Measurements from ENCODE around the gene SBF2. TPM values are rescaled to one million over a fixed set of nuclear protein-coding genes. Genes with fewer than 3 reads are reported as not detected.

Gene SBF2
- total and polyA plus RNA-seq, 9 of the 15 experiments (the other 6 are each of a cell fraction or from before 2014, with no cell fraction given): 0.80 to 9.5 (median 5.0) TPM

DNA sequence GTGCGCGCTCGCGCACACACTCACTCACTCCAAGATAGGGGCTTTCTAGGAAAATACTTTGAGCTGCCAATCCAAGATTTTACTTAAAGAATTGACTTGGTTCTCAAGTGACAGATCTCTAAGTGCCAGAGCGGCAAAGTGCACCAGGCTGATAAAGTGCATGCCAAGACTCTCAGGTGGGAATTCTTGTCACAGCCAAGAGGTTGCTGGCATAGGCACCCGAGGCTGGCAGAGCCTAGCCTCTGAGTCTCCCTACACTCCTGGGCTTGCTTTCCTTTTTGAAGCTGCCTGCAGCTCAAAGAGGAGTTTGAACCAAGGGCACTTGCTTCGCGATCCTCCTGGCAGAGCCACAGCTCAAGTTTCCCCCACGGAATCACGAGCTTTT is 8.3 kb upstream of the SBF2 start (continued):
- TF ChIP-seq, protein P1, sequence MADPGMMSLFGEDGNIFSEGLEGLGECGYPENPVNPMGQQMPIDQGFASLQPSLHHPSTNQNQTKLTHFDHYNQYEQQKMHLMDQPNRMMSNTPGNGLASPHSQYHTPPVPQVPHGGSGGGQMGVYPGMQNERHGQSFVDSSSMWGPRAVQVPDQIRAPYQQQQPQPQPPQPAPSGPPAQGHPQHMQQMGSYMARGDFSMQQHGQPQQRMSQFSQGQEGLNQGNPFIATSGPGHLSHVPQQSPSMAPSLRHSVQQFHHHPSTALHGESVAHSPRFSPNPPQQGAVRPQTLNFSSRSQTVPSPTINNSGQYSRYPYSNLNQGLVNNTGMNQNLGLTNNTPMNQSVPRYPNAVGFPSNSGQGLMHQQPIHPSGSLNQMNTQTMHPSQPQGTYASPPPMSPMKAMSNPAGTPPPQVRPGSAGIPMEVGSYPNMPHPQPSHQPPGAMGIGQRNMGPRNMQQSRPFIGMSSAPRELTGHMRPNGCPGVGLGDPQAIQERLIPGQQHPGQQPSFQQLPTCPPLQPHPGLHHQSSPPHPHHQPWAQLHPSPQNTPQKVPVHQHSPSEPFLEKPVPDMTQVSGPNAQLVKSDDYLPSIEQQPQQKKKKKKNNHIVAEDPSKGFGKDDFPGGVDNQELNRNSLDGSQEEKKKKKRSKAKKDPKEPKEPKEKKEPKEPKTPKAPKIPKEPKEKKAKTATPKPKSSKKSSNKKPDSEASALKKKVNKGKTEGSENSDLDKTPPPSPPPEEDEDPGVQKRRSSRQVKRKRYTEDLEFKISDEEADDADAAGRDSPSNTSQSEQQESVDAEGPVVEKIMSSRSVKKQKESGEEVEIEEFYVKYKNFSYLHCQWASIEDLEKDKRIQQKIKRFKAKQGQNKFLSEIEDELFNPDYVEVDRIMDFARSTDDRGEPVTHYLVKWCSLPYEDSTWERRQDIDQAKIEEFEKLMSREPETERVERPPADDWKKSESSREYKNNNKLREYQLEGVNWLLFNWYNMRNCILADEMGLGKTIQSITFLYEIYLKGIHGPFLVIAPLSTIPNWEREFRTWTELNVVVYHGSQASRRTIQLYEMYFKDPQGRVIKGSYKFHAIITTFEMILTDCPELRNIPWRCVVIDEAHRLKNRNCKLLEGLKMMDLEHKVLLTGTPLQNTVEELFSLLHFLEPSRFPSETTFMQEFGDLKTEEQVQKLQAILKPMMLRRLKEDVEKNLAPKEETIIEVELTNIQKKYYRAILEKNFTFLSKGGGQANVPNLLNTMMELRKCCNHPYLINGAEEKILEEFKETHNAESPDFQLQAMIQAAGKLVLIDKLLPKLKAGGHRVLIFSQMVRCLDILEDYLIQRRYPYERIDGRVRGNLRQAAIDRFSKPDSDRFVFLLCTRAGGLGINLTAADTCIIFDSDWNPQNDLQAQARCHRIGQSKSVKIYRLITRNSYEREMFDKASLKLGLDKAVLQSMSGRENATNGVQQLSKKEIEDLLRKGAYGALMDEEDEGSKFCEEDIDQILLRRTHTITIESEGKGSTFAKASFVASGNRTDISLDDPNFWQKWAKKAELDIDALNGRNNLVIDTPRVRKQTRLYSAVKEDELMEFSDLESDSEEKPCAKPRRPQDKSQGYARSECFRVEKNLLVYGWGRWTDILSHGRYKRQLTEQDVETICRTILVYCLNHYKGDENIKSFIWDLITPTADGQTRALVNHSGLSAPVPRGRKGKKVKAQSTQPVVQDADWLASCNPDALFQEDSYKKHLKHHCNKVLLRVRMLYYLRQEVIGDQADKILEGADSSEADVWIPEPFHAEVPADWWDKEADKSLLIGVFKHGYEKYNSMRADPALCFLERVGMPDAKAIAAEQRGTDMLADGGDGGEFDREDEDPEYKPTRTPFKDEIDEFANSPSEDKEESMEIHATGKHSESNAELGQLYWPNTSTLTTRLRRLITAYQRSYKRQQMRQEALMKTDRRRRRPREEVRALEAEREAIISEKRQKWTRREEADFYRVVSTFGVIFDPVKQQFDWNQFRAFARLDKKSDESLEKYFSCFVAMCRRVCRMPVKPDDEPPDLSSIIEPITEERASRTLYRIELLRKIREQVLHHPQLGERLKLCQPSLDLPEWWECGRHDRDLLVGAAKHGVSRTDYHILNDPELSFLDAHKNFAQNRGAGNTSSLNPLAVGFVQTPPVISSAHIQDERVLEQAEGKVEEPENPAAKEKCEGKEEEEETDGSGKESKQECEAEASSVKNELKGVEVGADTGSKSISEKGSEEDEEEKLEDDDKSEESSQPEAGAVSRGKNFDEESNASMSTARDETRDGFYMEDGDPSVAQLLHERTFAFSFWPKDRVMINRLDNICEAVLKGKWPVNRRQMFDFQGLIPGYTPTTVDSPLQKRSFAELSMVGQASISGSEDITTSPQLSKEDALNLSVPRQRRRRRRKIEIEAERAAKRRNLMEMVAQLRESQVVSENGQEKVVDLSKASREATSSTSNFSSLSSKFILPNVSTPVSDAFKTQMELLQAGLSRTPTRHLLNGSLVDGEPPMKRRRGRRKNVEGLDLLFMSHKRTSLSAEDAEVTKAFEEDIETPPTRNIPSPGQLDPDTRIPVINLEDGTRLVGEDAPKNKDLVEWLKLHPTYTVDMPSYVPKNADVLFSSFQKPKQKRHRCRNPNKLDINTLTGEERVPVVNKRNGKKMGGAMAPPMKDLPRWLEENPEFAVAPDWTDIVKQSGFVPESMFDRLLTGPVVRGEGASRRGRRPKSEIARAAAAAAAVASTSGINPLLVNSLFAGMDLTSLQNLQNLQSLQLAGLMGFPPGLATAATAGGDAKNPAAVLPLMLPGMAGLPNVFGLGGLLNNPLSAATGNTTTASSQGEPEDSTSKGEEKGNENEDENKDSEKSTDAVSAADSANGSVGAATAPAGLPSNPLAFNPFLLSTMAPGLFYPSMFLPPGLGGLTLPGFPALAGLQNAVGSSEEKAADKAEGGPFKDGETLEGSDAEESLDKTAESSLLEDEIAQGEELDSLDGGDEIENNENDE (IDR thresholded peaks at IDR 0.05; ENCODE audit: low read depth, low read length): no peak
- TF ChIP-seq, protein P2, sequence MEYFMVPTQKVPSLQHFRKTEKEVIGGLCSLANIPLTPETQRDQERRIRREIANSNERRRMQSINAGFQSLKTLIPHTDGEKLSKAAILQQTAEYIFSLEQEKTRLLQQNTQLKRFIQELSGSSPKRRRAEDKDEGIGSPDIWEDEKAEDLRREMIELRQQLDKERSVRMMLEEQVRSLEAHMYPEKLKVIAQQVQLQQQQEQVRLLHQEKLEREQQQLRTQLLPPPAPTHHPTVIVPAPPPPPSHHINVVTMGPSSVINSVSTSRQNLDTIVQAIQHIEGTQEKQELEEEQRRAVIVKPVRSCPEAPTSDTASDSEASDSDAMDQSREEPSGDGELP (CRISPR knock-in tag; IDR thresholded peaks at IDR 0.05; ENCODE audit: borderline replicate concordance): no peak
- TF ChIP-seq MAZ (CRISPR knock-in tag; conservative IDR thresholded peaks at IDR 0.05 in 1 of 2, IDR thresholded peaks at IDR 0.05 in 1 of 2) (peak in 1 of 2 experiments; percentile 53; a peak in 1 of 4 replicates), KLF10 (CRISPR knock-in tag; IDR thresholded peaks at IDR 0.05) (no peak), CBX2 (IDR thresholded peaks at IDR 0.05; ENCODE audit: insufficient read depth, low read length, poor library complexity, severe bottlenecking) (peak; percentile 74), BMI1 (IDR thresholded peaks at IDR 0.05; ENCODE audit: low read length) (no peak), ZBTB2 (IDR thresholded peaks at IDR 0.05) (no peak)
